Measurements from ENCODE around the gene FERMT1. TPM values are rescaled to one million over a fixed set of nuclear protein-coding genes. Genes with fewer than 3 reads are reported as not detected.

FERMT1 gene
- total RNA-seq, 1 donor from 2014 or later, result 10.9 TPM

GRCh38 chr20:6066582-6066981 lies 56.2 kb downstream of the FERMT1 start:
- H3K4me1 ChIP-seq (ENCODE audit: insufficient read depth, low read length), result no peaks in the 10 kb centered on the region
- Mint-ChIP-seq H3K4me3 (ENCODE audit: unreplicated experiment) (no peak overlapping the region), H3K36me3 (ENCODE audit: low read depth, unreplicated experiment) (no peaks in the 10 kb centered on the region), H3K27ac (ENCODE audit: unreplicated experiment) (no peak overlapping the region), H3K4me1 (ENCODE audit: low read depth, unreplicated experiment) (no peaks in the 10 kb centered on the region), H3K27me3 (ENCODE audit: low read depth, unreplicated experiment) (no peaks in the 10 kb centered on the region), H3K9me3 (ENCODE audit: unreplicated experiment) (peaks cover 2% of the 10 kb centered on the region)
- DNase-seq (ENCODE audit: low read depth) (no peak), FAIRE-seq (no peak)
- H3K27me3 ChIP-seq (ENCODE audit: insufficient read depth, low read length), result no peaks in the 10 kb centered on the region
- H3K36me3 ChIP-seq (ENCODE audit: insufficient read depth, low read length), result no peaks in the 10 kb centered on the region
- H3K79me2 ChIP-seq (ENCODE audit: insufficient read depth, low read length), result no peaks in the 10 kb centered on the region
- H3K9ac ChIP-seq (ENCODE audit: low read length), result no peak overlapping the region
- no peak for TF ChIP-seq CTCF (IDR thresholded peaks at IDR 0.05; ENCODE audit: insufficient read depth, low read depth, low read length)
- TF ChIP-seq EZH2 (IDR thresholded peaks at IDR 0.05; ENCODE audit: insufficient read depth, low read length), result no peak
- H3K9me3 ChIP-seq (ENCODE audit: insufficient read depth, low read depth, low read length), result no peaks in the 10 kb centered on the region
- no peaks in the 10 kb centered on the region for H4K20me1 ChIP-seq (ENCODE audit: insufficient read depth, low read length)
- H3K4me2 ChIP-seq (ENCODE audit: low read length), result no peak overlapping the region
- no peak overlapping the region for H2AFZ ChIP-seq (ENCODE audit: low read depth, low read length)
- no peak overlapping the region for H3K4me3 ChIP-seq (ENCODE audit: insufficient read depth, low read depth, low read length)
- no peak overlapping the region for H3K27ac ChIP-seq (ENCODE audit: low read depth, low read length)

- Mint-ChIP-seq H3K4me3 (ENCODE audit: unreplicated experiment) (no peak overlapping the region), H3K36me3 (ENCODE audit: low read depth, unreplicated experiment) (no peaks in the 10 kb centered on the region), H3K27me3 (ENCODE audit: low read depth, unreplicated experiment) (peaks cover 16% of the 10 kb centered on the region), H3K4me1 (ENCODE audit: low read depth, unreplicated experiment) (no peaks in the 10 kb centered on the region), H3K9me3 (ENCODE audit: unreplicated experiment) (peaks cover 2% of the 10 kb centered on the region), H3K27ac (ENCODE audit: unreplicated experiment) (no peak overlapping the region)
- no peak for TF ChIP-seq EZH2 (IDR thresholded peaks at IDR 0.05; ENCODE audit: insufficient read depth, low read length)
- Histone ChIP-seq H3K27me3 (ENCODE audit: insufficient read depth, low read length) (peaks cover 6% of the 10 kb centered on the region), H3K79me2 (ENCODE audit: insufficient read depth, low read length) (no peaks in the 10 kb centered on the region), H3K4me1 (ENCODE audit: insufficient read depth, low read length) (no peaks in the 10 kb centered on the region), H3K9ac (ENCODE audit: low read length) (no peak overlapping the region), H3K4me3 (ENCODE audit: insufficient read depth, low read depth, low read length) (no peak overlapping the region), H3K9me3 (ENCODE audit: insufficient read depth, low read depth, low read length) (no peaks in the 10 kb centered on the region), H3K4me2 (ENCODE audit: low read length) (no peak overlapping the region), H4K20me1 (ENCODE audit: insufficient read depth, low read length) (no peaks in the 10 kb centered on the region), H2AFZ (ENCODE audit: low read depth, low read length) (no peak overlapping the region), H3K36me3 (ENCODE audit: insufficient read depth, low read length) (no peaks in the 10 kb centered on the region), H3K27ac (ENCODE audit: low read depth, low read length) (no peak overlapping the region)
- FAIRE-seq (no peak), DNase-seq (ENCODE audit: low read depth) (no peak)
Measured at GRCh38 chr20:6061544-6061943, 61.3 kb downstream of the FERMT1 start.

- H3K27me3 Mint-ChIP-seq (ENCODE audit: low read depth, unreplicated experiment), result peaks cover 16% of the 10 kb centered on the region
- H3K4me1 ChIP-seq (ENCODE audit: insufficient read depth, low read length), result no peaks in the 10 kb centered on the region
- no peak overlapping the region for H3K27ac ChIP-seq (ENCODE audit: low read depth, low read length)
- H3K79me2 ChIP-seq (ENCODE audit: insufficient read depth, low read length), result no peaks in the 10 kb centered on the region
- H3K4me1 Mint-ChIP-seq (ENCODE audit: low read depth, unreplicated experiment), result no peaks in the 10 kb centered on the region
- H2AFZ ChIP-seq (ENCODE audit: low read depth, low read length), result no peak overlapping the region
- peaks cover 2% of the 10 kb centered on the region for H3K9me3 Mint-ChIP-seq (ENCODE audit: unreplicated experiment)
- no peaks in the 10 kb centered on the region for H4K20me1 ChIP-seq (ENCODE audit: insufficient read depth, low read length)
- DNase-seq (ENCODE audit: low read depth) (no peak), FAIRE-seq (no peak)
- H3K4me3 Mint-ChIP-seq (ENCODE audit: unreplicated experiment), result no peak overlapping the region
- no peaks in the 10 kb centered on the region for H3K36me3 ChIP-seq (ENCODE audit: insufficient read depth, low read length)
- H3K4me2 ChIP-seq (ENCODE audit: low read length), result no peak overlapping the region
- H3K9me3 ChIP-seq (ENCODE audit: insufficient read depth, low read depth, low read length), result no peaks in the 10 kb centered on the region
- TF ChIP-seq EZH2 (IDR thresholded peaks at IDR 0.05; ENCODE audit: insufficient read depth, low read length) (no peak), CTCF (IDR thresholded peaks at IDR 0.05; ENCODE audit: insufficient read depth, low read depth, low read length) (no peak)
- no peak overlapping the region for H3K4me3 ChIP-seq (ENCODE audit: insufficient read depth, low read depth, low read length)
- H3K27ac Mint-ChIP-seq (ENCODE audit: unreplicated experiment), result no peak overlapping the region
- no peak overlapping the region for H3K9ac ChIP-seq (ENCODE audit: low read length)
- H3K27me3 ChIP-seq (ENCODE audit: insufficient read depth, low read length), result peaks cover 6% of the 10 kb centered on the region
- H3K36me3 Mint-ChIP-seq (ENCODE audit: low read depth, unreplicated experiment), result no peaks in the 10 kb centered on the region
Measured at GRCh38 chr20:6060213-6060612, 62.6 kb downstream of the FERMT1 start.

Measured in astrocyte (in vitro differentiated cells and primary cell).